ENCODE data around the gene RAB5A. TPM values are rescaled to one million over a fixed set of nuclear protein-coding genes. Genes with fewer than 3 reads are reported as not detected.
"Not testable (repeated sequence)": the region's sequence is repeated elsewhere in the genome, so short reads cannot be mapped to it uniquely, and the experiment has no call there.

The RAB5A gene
- total RNA-seq, 4 donors from 2014 or later, result 80.6 to 105 (median 87.5) TPM

GRCh38 chr3:19947549-19948225, 790 bp downstream of the RAB5A start:
- in situ Hi-C loops (cut with MboI; ENCODE audit: low pct_ligation_motif_present in 1 of 4, low pct_unique_long_range_greater_than_20kb in 1 of 4, low sequenced_read_pairs in 3 of 4) (loop anchor here in 2 of 4 donors (5.0 to 25.0 kb wide), 4 partner anchors 53 to 240 kb away; partner anchors contain the start of genes KAT2B (in 1 of the 2) and SGO1 (in 1 of the 2)), intact Hi-C loops (cut with DNase I; ENCODE audit: low total_unique reads) (loop anchor here (2.0 to 5.0 kb wide), 2 partner anchors 57 to 100 kb away; no protein-coding TSS in a partner anchor)
- peaks cover 10 to 37% (median 19%) of the 10 kb centered on the region in 4 donors for H3K4me1 ChIP-seq
- peak; percentile 54 for DNase-seq
- H3K27me3 ChIP-seq, result no peaks in the 10 kb centered on the region
- no peak for TF ChIP-seq POLR2AphosphoS5 (IDR thresholded peaks at IDR 0.05)
- no peak for TF ChIP-seq EP300 (IDR thresholded peaks at IDR 0.05; ENCODE audit: low read depth)
- TF ChIP-seq, protein P1, sequence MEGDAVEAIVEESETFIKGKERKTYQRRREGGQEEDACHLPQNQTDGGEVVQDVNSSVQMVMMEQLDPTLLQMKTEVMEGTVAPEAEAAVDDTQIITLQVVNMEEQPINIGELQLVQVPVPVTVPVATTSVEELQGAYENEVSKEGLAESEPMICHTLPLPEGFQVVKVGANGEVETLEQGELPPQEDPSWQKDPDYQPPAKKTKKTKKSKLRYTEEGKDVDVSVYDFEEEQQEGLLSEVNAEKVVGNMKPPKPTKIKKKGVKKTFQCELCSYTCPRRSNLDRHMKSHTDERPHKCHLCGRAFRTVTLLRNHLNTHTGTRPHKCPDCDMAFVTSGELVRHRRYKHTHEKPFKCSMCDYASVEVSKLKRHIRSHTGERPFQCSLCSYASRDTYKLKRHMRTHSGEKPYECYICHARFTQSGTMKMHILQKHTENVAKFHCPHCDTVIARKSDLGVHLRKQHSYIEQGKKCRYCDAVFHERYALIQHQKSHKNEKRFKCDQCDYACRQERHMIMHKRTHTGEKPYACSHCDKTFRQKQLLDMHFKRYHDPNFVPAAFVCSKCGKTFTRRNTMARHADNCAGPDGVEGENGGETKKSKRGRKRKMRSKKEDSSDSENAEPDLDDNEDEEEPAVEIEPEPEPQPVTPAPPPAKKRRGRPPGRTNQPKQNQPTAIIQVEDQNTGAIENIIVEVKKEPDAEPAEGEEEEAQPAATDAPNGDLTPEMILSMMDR (IDR thresholded peaks at IDR 0.05), result no peak
- TF ChIP-seq POLR2A (IDR thresholded peaks at IDR 0.05), result no peak
- no peaks in the 10 kb centered on the region for H3K9me3 ChIP-seq
- WGBS, 2 donors (ENCODE audit: low coverage in 1 of 2), result 0 to 9% methylated on average over 6 to 24 of the region's 30 CpGs
- H3K4me3 ChIP-seq, result peak overlapping the region; percentile 91 to 100 (median 98)
- H3K27ac ChIP-seq, result peak overlapping the region; percentile 97 to 100 (median 100)
- peaks cover 0 to 10% (median 5%) of the 10 kb centered on the region in 4 donors for H3K36me3 ChIP-seq

- peaks cover 10 to 42% (median 19%) of the 10 kb centered on the region in 4 donors for H3K4me1 ChIP-seq
- H3K9me3 ChIP-seq, result no peaks in the 10 kb centered on the region
- no peaks in the 10 kb centered on the region for H3K27me3 ChIP-seq
- in situ Hi-C loops (cut with MboI; ENCODE audit: low pct_ligation_motif_present in 1 of 4, low pct_unique_long_range_greater_than_20kb in 1 of 4, low sequenced_read_pairs in 3 of 4) (loop anchor here in 2 of 4 donors (5.0 to 25.0 kb wide), 4 partner anchors 53 to 239 kb away; partner anchors contain the start of genes KAT2B (in 1 of the 2) and SGO1 (in 1 of the 2)), intact Hi-C loops (cut with DNase I; ENCODE audit: low total_unique reads) (loop anchor here (5.0 kb wide), 1 partner anchor 99 kb away; no protein-coding TSS in a partner anchor)
- H3K36me3 ChIP-seq, result peaks cover 0 to 10% (median 5%) of the 10 kb centered on the region in 4 donors
- peak overlapping the region; percentile 97 to 100 (median 100) for H3K27ac ChIP-seq
- peak overlapping the region; percentile 91 to 100 (median 98) for H3K4me3 ChIP-seq
- no peak for DNase-seq
- TF ChIP-seq, protein P1 (IDR thresholded peaks at IDR 0.05), result no peak
- TF ChIP-seq POLR2A (IDR thresholded peaks at IDR 0.05), result no peak
- TF ChIP-seq POLR2AphosphoS5 (IDR thresholded peaks at IDR 0.05), result no peak
- no peak for TF ChIP-seq EP300 (IDR thresholded peaks at IDR 0.05; ENCODE audit: low read depth)
- WGBS, 2 donors (ENCODE audit: low coverage in 1 of 2), result 0 to 4% methylated on average over 2 of the region's 2 CpGs
Observed at GRCh38 chr3:19948226-19948591, 1.3 kb downstream of the RAB5A start.

DNA sequence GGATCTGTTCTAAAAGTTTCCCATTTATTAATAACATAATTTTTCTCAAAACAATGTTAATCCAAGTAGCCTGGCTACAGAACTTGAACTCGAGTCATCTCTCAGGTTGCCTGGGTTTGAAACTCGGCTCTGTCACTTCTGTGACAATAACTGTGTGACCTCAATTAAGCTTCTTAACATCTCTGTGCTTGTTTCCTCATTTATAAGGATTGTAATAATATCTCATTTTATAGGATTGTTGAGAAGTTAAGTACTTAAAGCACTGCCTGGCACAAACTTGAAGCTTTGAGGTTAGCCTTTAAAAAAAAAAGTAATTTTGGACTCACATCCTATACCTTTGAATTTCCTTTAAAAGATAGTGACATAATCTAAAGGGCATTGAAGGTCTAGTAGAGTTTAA, 3.4 kb downstream of the RAB5A start:
- in situ Hi-C loops (cut with MboI; ENCODE audit: low pct_ligation_motif_present in 1 of 4, low pct_unique_long_range_greater_than_20kb in 1 of 4, low sequenced_read_pairs in 3 of 4), result no loop called here
- no peak for DNase-seq
- peaks cover 10 to 42% (median 17%) of the 10 kb centered on the region in 4 donors for H3K4me1 ChIP-seq
- intact Hi-C loops (cut with DNase I; ENCODE audit: low total_unique reads), result no loop called here
- TF ChIP-seq, protein P1 (IDR thresholded peaks at IDR 0.05), result no peak
- no peak for TF ChIP-seq EP300 (IDR thresholded peaks at IDR 0.05; ENCODE audit: low read depth)
- TF ChIP-seq POLR2AphosphoS5 (IDR thresholded peaks at IDR 0.05), result no peak
- no peak for TF ChIP-seq POLR2A (IDR thresholded peaks at IDR 0.05)
- H3K27ac ChIP-seq, result no peak overlapping the region
- H3K9me3 ChIP-seq, result no peaks in the 10 kb centered on the region
- 82 to 87% methylated on average over 2 of the region's 2 CpGs for WGBS, 2 donors (ENCODE audit: low coverage in 1 of 2)
- H3K36me3 ChIP-seq, result peaks cover 0 to 16% (median 5%) of the 10 kb centered on the region in 4 donors
- H3K27me3 ChIP-seq, result no peaks in the 10 kb centered on the region
- no peak overlapping the region for H3K4me3 ChIP-seq

DNA sequence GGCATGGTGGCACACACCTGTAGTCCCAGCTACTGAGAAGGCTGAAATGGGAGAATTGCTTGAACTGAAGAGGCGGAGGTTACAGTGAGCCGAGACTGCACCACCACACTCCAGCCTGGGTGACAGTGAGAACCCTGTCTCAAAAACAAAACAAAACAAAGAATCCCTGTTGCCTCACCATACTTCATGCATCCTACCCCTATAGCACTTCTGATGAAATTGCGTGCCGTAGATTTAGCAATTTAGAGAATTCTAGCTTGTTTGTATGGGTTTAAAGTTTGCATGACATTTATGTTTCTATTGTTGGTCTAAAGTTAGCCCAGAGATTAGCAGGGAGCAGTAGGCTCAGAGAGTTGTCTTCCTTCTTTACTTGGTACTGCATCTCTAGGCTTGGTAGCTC, 7.8 kb downstream of the RAB5A start:
- H3K27me3 ChIP-seq, result no peaks in the 10 kb centered on the region
- H3K4me1 ChIP-seq, result peaks cover 0 to 34% (median 2%) of the 10 kb centered on the region in 4 donors
- TF ChIP-seq, protein P1 (IDR thresholded peaks at IDR 0.05), result no peak
- TF ChIP-seq POLR2AphosphoS5 (IDR thresholded peaks at IDR 0.05) (no peak), EP300 (IDR thresholded peaks at IDR 0.05; ENCODE audit: low read depth) (no peak)
- no peak overlapping the region for H3K4me3 ChIP-seq
- H3K9me3 ChIP-seq, result no peaks in the 10 kb centered on the region
- H3K36me3 ChIP-seq, result peaks cover 0 to 16% (median 5%) of the 10 kb centered on the region in 4 donors
- intact Hi-C loops (cut with DNase I; ENCODE audit: low total_unique reads), result no loop called here
- no peak overlapping the region for H3K27ac ChIP-seq
- in situ Hi-C loops (cut with MboI; ENCODE audit: low pct_ligation_motif_present in 1 of 4, low pct_unique_long_range_greater_than_20kb in 1 of 4, low sequenced_read_pairs in 3 of 4), result no loop called here
- 90 to 94% methylated on average over 4 of the region's 4 CpGs for WGBS, 2 donors (ENCODE audit: low coverage in 1 of 2)
- no peak for DNase-seq

- peaks cover 0 to 24% (median 0%) of the 10 kb centered on the region in 4 donors for H3K4me1 ChIP-seq
- intact Hi-C loops (cut with DNase I; ENCODE audit: low total_unique reads); H3K36me3 ChIP-seq; H3K4me3 ChIP-seq; H3K9me3 ChIP-seq; H3K27me3 ChIP-seq; in situ Hi-C loops (cut with MboI; ENCODE audit: low pct_ligation_motif_present in 1 of 4, low pct_unique_long_range_greater_than_20kb in 1 of 4, low sequenced_read_pairs in 3 of 4); H3K27ac ChIP-seq; DNase-seq: not testable (repeated sequence)
- WGBS, 2 donors (ENCODE audit: low coverage in 1 of 2), result 91 to 97% methylated on average over 6 to 9 of the region's 9 CpGs
Observed at GRCh38 chr3:19957354-19957753, 10.5 kb downstream of the RAB5A start.

Measured in transverse colon (tissue), 4 donors.